NCI-H524 treated with DMSO at 0.1 percent for 48 hours (cell line): ENCODE results near the gene ZBED1.
"Not testable (repeated sequence)": the region's sequence is repeated elsewhere in the genome, so short reads cannot be mapped to it uniquely, and the experiment has no call there.

Source experiments
- DNase-seq: peaks from one replicate; lab custom pipeline; 2025; lab: John Stamatoyannopoulos, UW

Gene ZBED1

DNA sequence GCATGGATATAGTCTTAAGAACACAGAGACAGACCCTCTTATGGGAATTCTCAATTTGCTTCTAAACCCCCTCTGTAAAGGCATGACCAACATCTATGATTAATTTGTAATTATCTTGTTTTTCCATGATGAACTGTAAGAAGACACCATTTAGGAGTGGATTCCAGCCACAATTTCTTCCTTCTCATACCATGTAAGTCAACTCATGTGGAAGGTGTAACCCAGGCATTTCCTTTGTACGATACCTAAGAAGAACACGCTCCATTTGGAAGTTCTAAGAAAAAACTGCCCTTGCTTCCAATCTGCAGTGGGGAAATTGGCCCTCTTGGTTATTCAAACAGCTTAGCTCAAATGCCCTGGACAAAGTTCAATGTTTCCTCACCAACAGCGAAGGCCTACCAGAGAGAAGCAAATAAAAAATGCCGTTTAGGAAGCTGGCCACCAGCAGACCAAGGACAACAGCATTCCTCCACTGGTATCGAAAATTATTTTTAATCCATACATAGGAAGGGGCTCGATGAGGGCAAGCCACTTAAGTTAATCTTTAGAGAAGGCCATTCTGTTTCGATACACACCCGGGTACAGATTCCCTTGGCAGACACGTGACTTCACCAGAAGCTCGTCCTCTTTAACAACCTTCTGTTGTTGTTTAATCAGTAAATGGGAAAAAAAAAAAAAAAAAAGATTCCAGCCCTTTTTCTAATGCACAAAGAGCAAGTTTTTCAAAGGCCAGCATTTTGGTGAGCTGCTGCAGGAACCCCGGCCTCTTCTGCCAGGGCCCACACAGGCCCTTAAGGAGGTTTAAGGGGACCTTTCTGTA, 2.6 kb downstream of the ZBED1 start:
- no peak for DNase-seq

DNA sequence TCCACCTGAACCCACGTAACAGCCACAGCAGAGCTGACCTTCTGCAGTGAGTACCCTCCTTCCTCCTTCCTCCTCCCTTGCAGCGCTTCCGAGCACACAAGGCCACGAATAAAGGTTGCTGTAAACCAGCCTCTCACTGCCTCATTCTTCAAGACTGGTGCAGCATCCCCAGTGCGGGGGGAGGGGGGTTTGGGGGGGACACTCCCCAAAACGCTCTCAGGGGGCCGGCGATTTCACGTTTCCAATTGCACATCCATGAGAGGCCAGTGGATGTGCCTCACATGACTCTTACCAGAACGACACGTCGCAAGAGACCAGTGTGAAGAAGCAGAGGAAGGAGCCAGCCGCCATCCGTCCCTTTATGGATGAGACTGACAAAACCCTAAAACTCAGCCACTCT, 5.2 kb downstream of the ZBED1 start:
- no peak for DNase-seq

DNA sequence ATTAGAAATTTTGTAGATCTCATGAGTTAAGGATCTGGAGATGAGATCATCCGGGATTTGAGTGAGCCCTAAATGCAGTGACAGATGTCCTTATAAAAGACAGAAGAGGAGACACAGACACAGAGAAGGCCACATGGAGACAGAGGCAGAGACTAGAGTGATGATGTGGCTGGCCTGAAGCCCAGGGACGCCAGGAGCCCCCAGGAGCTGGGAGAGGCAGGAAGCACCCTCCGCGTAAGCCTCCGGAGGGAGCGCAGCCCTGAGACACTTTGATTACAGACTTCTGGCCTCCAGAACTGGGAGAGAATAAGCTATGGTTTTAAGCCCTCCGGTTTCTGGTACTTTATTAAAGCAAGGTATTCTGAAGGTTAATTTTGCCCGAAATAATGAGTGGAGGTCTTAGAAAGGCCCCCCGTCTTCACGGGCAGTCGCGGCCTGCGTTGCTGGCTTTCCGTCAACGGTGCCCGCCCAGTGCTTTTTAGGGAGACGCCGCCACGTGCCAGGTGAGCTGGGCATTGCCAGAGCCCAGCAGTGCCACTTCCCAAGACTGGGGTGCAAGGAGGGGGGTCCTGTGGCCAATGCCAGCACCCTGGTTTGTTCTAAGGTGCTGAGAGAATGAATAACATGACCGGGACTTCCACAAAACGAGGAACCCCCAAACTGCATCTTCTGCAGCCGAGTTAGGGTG, 8.1 kb downstream of the ZBED1 start:
- DNase-seq, result no peak

DNA sequence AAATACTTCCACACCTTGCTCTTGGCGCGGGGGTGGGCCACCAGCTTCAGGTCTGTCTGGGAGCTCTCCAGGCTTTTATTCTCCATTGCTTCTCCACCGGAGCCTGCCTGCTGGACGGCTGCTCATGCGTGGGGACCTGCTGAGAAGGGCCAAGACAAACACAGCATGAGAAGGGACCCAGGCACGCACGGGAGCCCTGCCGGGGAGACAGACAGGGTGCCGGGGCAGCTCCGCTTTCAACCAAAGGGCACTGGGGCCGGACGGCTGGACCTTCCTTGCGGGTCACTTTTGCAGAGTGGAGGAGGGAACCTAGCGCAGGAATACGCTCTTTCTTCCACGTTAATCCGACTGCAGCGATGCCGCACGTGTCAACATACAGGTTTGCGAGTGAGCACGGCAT, 10.1 kb downstream of the ZBED1 start:
- DNase-seq, result no peak

DNA sequence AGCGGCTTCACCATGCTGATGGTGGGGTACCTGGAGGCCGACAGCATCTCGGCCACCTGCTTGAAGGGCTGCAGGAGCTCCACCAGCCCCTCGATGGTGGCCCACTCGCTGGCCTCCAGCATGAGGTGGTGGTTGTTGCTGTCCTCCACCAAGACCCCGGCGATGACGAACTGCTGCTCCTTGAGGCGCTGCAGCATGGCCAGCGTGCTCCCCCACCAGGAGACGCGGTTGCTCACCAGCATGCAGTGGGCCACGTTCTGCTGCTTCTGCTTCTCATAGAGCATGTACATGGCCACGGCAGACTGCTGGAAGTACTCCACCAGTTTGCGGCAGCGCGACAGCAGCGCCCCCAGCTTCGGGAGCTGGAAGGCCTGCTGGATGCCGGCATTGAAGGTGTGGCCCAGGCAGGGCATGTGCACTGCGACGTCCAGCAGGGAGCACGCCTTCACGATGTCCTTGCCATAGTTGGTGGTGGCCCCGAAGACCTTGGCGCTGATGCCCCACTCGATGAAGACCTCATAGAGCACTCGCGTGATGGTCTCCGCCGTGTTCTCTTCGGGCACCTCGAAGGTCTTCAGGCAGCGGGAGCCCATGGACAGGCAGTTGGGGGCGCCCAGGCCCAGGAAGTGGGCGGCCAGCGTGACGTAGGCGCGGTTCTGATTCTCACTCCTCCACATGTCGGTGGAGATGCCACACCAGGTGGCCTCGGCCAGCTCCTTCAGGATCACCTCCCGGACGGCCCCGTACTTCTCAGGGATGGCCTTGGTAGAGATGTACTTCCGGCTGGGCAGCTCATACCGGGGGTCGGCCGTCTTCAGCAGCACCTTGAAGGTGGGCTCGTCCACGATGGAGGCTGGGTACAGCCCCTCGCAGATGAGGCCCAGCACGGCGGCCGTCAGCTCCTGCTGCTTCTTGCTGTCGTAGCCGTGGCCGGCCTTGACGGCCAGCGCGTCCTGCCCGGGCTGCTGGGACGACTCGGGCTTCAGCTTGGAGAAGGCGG, 11.0 kb downstream of the ZBED1 start:
- DNase-seq, result no peak

DNA sequence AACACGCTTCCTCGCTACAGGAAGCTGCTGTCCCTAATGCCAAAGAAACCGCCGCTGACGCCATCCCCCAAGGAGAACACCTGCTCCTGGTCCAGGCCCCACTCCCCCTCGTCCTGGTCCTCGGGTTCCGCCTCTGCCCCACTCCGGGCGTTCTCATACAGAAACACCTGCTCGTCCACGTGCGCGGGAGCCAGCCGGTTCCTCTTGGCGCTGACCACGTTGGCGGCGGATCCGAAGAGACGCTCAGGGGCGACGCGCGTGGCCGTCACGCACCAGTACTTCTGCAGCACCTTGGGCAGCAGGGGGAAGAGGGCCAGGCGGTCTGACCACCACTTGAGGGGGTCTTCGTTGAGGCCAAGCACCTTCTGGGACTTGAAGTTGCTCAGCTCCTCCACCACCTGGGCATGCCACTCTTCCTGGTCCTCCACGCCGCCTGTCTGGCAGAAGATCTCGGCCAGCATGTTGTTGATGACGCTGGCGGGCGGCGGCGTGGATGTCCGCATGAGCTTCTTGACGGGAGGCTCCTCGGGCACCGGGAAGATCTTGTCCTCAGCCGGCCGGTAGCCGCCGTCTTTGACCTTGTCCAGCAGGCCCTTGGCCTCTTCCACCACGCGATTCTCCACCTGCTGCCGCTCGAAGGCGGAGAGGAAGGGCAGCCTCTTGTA, 12.0 kb downstream of the ZBED1 start:
- no peak for DNase-seq

DNA sequence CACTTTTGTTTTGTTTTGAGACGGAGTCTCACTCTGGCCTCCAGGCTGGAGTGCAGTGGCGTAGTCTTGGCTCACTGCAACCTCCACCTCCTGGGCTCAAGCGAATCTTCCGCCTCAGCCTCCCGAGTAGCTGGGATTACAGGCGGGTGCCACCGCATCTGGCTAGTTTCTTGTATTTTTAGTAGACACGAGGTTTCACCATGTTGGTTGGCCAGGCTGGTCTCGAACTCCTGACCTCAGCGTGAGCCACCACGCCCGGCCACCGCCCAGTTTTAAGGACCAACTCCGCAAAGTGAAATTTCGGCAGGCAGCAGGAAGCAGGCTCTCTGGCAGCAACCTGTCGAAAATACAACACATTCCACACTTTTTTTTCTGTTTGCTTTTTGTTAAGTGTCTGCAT, 13.4 kb downstream of the ZBED1 start:
- DNase-seq, result no peak

- DNase-seq, result no peak
Measured at GRCh38 chrX:2486476-2487133, 14.2 kb downstream of the ZBED1 start.

- no peak for DNase-seq
Measured at GRCh38 chrX:2485789-2486345, 14.9 kb downstream of the ZBED1 start.

GRCh38 chrX:2484721-2485648, 15.8 kb downstream of the ZBED1 start:
- no peak for DNase-seq

DNA sequence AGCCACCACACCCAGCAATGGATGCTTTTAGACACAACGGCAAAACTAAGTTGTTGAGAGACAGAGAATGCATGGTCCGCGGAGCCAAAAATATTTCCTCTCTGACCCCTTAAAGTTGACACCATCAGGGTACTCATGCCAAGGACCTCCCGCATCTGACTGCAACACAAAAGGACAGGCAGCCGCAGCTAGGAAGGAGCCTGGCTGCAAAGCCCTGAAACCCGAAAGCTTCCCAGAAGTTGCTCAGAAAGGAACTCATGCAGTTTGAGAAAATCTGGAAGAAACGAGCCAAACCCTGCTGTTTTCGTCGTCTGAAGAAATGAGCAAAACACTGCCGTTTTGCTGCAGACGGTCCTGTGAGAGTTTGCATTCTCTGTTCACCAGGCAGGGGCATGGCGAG, 16.5 kb downstream of the ZBED1 start:
- DNase-seq, result no peak

GRCh38 chrX:2483398-2484060, 17.2 kb downstream of the ZBED1 start:
- no peak for DNase-seq

DNA sequence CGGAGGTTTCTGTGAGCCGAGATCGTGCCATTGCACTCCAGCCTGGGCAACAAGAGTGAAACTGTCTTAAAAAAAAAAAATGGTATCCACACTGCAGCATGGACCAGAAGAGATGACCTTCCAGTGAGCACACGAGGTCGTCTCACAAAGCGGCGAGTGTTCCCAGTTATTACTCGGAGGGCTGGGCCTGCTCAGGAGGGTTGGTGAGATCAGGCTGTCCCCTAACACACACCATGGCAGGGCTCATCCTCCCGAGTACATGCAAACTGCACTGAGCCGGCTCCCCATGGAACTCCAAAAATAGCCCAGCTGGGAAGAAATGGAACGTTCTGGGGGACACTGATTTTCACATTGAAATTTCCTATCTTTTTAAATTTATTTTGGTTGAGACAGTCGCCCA, 19.2 kb downstream of the ZBED1 start:
- DNase-seq, result not testable (repeated sequence)

- not testable (repeated sequence) for DNase-seq
Measured at GRCh38 chrX:2479982-2480381, 20.8 kb downstream of the ZBED1 start.

GRCh38 chrX:2479420-2479780, 21.4 kb downstream of the ZBED1 start:
- no peak for DNase-seq

GRCh38 chrX:2478546-2479419, 22.0 kb downstream of the ZBED1 start:
- no peak for DNase-seq

GRCh38 chrX:2477313-2477712, 23.5 kb downstream of the ZBED1 start:
- not testable (repeated sequence) for DNase-seq
